Panc1 (cell line): ENCODE data around the gene SPEG. TPM values are rescaled to one million over a fixed set of nuclear protein-coding genes. Genes with fewer than 3 reads are reported as not detected.

Experiments used
- ATAC-seq: fragments of 200-7000 bp; cut with Tn5 transposase; 2 replicates; pipeline ENCODE4 v1.9.1; 2020; ENCODE audit warnings: mild to moderate bottlenecking, moderate library complexity
- BruUV-seq: library from RNA; stranded (reverse); fragments of 400-500 nt; replicated peaks from 2 replicates; lab custom pipeline; 2021; lab: Mats Ljungman, UMichigan
- CTCF ChIA-PET: fragments of 300-600 bp; sonication (Branson Sonifier 250); formaldehyde crosslinking; loops from one replicate; lab custom pipeline; 2022; ENCODE audit warnings: antibody characterized with exemption; lab: Charles Lee
- POLR2A ChIA-PET: fragments of 300-600 bp; sonication (Branson Sonifier 250); formaldehyde crosslinking; loops from one replicate; lab custom pipeline; 2022; ENCODE audit warnings: antibody characterized with exemption; lab: Charles Lee
- DNase-seq: peaks from one replicate; pipeline ENCODE4 v3.0.0-alpha.2; 2010; ENCODE audit warnings: low read depth, low spot score
- H3K27ac ChIP-seq: 2 replicates; pipeline ENCODE4 v1.5.1; 2011; ENCODE audit warnings: mild to moderate bottlenecking, low read length, inconsistent platforms
- H3K27me3 ChIP-seq: fragments of 200-500 bp; sonication (Bioruptor generic); 2 replicates; pipeline ENCODE4 v1.6.0; 2014; ENCODE audit warnings: low read length, inconsistent platforms; ENCODE audit not compliant: control insufficient read depth, insufficient read depth
- H3K36me3 ChIP-seq: fragments of 200-500 bp; sonication (Bioruptor generic); 2 replicates; pipeline ENCODE4 v1.5.1; 2014; ENCODE audit warnings: inconsistent platforms, mild to moderate bottlenecking, low read length, moderate library complexity; ENCODE audit not compliant: control insufficient read depth, insufficient read depth
- H3K4me1 ChIP-seq: 2 replicates; pipeline ENCODE4 v1.5.1; 2011; ENCODE audit warnings: inconsistent platforms, mild to moderate bottlenecking, low read length, moderate library complexity; ENCODE audit not compliant: control insufficient read depth, insufficient read depth
- H3K4me3 ChIP-seq, 2 experiments: 2 replicates each; pipeline ENCODE4 v1.5.1; 2011 to 2012; ENCODE audit warnings: low read depth in 2 of 2, low read length in 2 of 2, mild to moderate bottlenecking in 2 of 2, inconsistent platforms in 1 of 2, moderate library complexity in 1 of 2
- H3K9me3 ChIP-seq: fragments of 200-500 bp; sonication (Bioruptor generic); 2 replicates; pipeline ENCODE4 v1.5.1; 2014; ENCODE audit warnings: low read depth, mild to moderate bottlenecking, inconsistent platforms, low read length, moderate library complexity; ENCODE audit not compliant: control insufficient read depth, insufficient read depth
- CTCF ChIP-seq: fragments of 450-650 bp; IDR thresholded peaks from 2 replicates; pipeline ENCODE4 v1.5.1; 2017; ENCODE audit warnings: mild to moderate bottlenecking
- POLR2AphosphoS5 ChIP-seq: IDR thresholded peaks from 2 replicates; pipeline ENCODE4 v1.6.1; 2012; ENCODE audit warnings: mild to moderate bottlenecking, low read depth, low read length, moderate library complexity
- REST ChIP-seq, 2 experiments: IDR thresholded peaks; 2 replicates each; pipeline ENCODE4 v1.6.1; 2011 to 2012; ENCODE audit warnings: low read depth in 2 of 2, control low read depth in 1 of 2, low read length in 1 of 2, mild to moderate bottlenecking in 1 of 2, moderate library complexity in 1 of 2; ENCODE audit not compliant: insufficient read depth in 1 of 2
- SIN3A ChIP-seq: IDR thresholded peaks from 2 replicates; pipeline ENCODE4 v1.6.1; 2012; ENCODE audit warnings: low read depth, mild to moderate bottlenecking, low read length, moderate library complexity, borderline replicate concordance; ENCODE audit not compliant: insufficient read depth
- TCF7L2 ChIP-seq: IDR thresholded peaks from 2 replicates; pipeline ENCODE4 v1.6.1; 2011; ENCODE audit warnings: mild to moderate bottlenecking, low read depth, low read length, inconsistent platforms
- in situ Hi-C: cut with HindIII; loops from 2 replicates; pipeline ENCODE4 v1.10.0; 2016; ENCODE audit warnings: low sequenced_read_pairs, low pct_unique_long_range_greater_than_20kb
- intact Hi-C: fragments of 100-400 bp; cut with micrococcal nuclease; formaldehyde crosslinking; loops from one replicate; pipeline ENCODE4 v1.10.0; 2022; ENCODE audit not compliant: unreplicated experiment
- total RNA-seq: library from RNA; stranded (reverse); gene quantifications from one replicate; pipeline ENCODE4 v1.2.1, GENCODE V29; 2021; ENCODE audit not compliant: unreplicated experiment

SPEG gene
- total RNA-seq, 1 experiment from 2014 or later, result 3.4 TPM

GRCh38 chr2:219400562-219400961 is 34.1 kb upstream of the SPEG start:
- CTCF ChIA-PET, result no interaction called here
- intact Hi-C loops, result no loop called here
- in situ Hi-C loops, result no loop called here

GRCh38 chr2:219401606-219402005 is 33.0 kb upstream of the SPEG start:
- Histone ChIP-seq H3K9me3 (no peaks in the 10 kb centered on the region), H3K27me3 (no peaks in the 10 kb centered on the region), H3K27ac (no peak overlapping the region), H3K4me3 (no peak overlapping the region), H3K36me3 (no peaks in the 10 kb centered on the region), H3K4me1 (peaks cover 38% of the 10 kb centered on the region)
- BruUV-seq, result no TSS peak
- in situ Hi-C loops, result no loop called here
- no peak for TF ChIP-seq SIN3A
- TF ChIP-seq REST (IDR thresholded peaks at IDR 0.05; ENCODE audit: insufficient read depth in 1 of 2, low read depth in 2 of 2, low read length in 1 of 2), result no peak
- no peak for TF ChIP-seq CTCF
- no peak for TF ChIP-seq TCF7L2
- no peak for TF ChIP-seq POLR2AphosphoS5
- no peak for ATAC-seq
- intact Hi-C loops, result no loop called here
- CTCF ChIA-PET, result interaction anchor here (0.5 to 5.0 kb wide), 4 partner anchors 14 to 128 kb away, joined by 6 to 29 read pairs (median 12); partner anchors contain the start of gene DNPEP
- DNase-seq, result no peak
- POLR2A ChIA-PET, result no interaction called here

More at GRCh38 chr2:219400562-219400961, 34.1 kb upstream of the SPEG start:
- Histone ChIP-seq H3K9me3 (no peaks in the 10 kb centered on the region), H3K4me1 (peaks cover 38% of the 10 kb centered on the region), H3K27ac (peak overlapping the region; percentile 29; the same call in 1 of the 2 replicates), H3K4me3 (no peak overlapping the region), H3K36me3 (no peaks in the 10 kb centered on the region), H3K27me3 (no peaks in the 10 kb centered on the region)
- no peak for ATAC-seq
- POLR2A ChIA-PET, result no interaction called here
- DNase-seq, result no peak
- TF ChIP-seq TCF7L2 (no peak), CTCF (no peak), POLR2AphosphoS5 (no peak), REST (IDR thresholded peaks at IDR 0.05; ENCODE audit: insufficient read depth in 1 of 2, low read depth in 2 of 2, low read length in 1 of 2) (no peak), SIN3A (no peak)
- BruUV-seq, result no TSS peak
